ENCODE measurements around the gene TVP23A. TPM values are rescaled to one million over a fixed set of nuclear protein-coding genes. Genes with fewer than 3 reads are reported as not detected.

TVP23A gene
- total RNA-seq (2.6 and 3.2 TPM in 2 replicates), polyA plus RNA-seq (0.27 and 0.37 TPM in 2 replicates), polyA minus RNA-seq (0.43 TPM in 1 of 2 replicates, not detected in the other)
- total RNA-seq (2013), result 0.19 TPM

DNA sequence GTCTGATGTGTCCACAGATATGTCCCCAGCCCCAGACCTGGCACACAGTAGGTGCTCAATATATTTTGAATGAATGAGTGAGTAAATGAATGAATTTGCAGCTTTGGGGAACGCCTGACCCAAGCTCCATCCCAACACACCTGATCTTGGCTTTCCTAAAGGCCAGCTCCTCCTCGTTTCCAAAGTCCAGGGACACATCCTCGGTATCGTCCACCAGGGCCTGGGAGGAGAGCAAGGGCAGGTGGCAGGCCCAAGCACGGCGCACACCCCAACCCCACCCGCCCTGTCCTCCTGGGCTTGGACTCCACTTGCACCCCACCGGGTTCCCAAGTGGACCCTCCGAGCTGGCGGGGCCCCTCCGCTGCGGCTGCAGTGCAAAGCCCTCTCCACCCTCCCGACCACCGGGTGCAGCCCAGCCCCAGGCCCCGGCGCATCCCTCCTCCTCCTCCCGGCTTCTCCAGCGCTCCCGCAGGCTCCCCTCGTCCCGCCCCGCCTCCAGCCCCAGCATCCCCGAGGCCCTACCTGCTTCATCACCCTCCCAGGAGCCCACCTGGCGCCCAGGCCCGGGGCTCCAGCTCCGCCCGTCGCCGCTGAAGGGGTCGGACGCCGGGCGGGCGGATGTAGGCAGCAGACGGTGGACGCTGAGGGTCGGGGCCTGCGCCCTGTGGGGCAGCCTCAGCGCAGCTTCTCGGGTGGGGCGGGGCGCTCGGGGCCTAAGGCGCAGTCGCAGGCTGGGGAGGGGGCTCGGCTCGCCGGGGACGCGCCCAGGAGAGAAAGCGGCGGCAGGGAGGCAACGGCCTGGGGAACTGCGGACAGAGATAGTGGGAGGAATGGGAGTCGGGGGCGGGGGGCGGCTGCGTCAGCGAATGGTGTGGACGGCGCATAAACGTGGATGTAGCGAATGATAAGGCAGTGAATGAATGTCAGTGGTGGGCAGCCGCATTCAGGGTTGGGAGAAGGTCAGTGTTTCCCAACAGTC lies at the start of gene TVP23A:
Gene TVP23A (minus strand): TSS at position 832 of the 979 bp plus-strand sequence. CDS start 301 bp downstream, at position 531.
- Mint-ChIP-seq H3K9me3 (ENCODE audit: insufficient read depth) (no peaks in the 10 kb centered on the region), H3K4me3 (peak within 1 kb of the TSS; percentile 37), H3K27me3 (peaks cover 4% of the 10 kb centered on the region), H3K27ac (peak within 1 kb of the TSS; percentile 81), H3K4me1 (peaks cover 30% of the 10 kb centered on the region)
- no peak within 1 kb of the TSS for H3K27ac ChIP-seq (ENCODE audit: low read length in 2 of 2)
- peak within 1 kb of the TSS; percentile 62 for H2AFZ ChIP-seq (ENCODE audit: insufficient read depth, low read depth, low read length, poor library complexity, severe bottlenecking)
- H3K4me2 ChIP-seq (replicated peaks; ENCODE audit: low read depth, low read length, poor library complexity, severe bottlenecking), result peak within 1 kb of the TSS; percentile 58
- ChIA-PET POLR2A (interaction anchor here (0.7 kb wide), 1 partner anchor 530 kb away, joined by 4 read pairs; no protein-coding TSS in a partner anchor), CTCF (interaction anchor here (0.6 kb wide), 1 partner anchor 1485 kb away, joined by 3 read pairs; no protein-coding TSS in a partner anchor)
- peaks cover 0 to 2% of the 10 kb centered on the region in 2 experiments for H3K36me3 ChIP-seq (replicated peaks in 1 of 2; ENCODE audit: control extremely low read depth in 1 of 2, control insufficient read depth in 1 of 2, extremely low read depth in 1 of 2, insufficient read depth in 2 of 2, low read length in 1 of 2)
- no peak within 1 kb of the TSS for H3K9ac ChIP-seq (ENCODE audit: low read length)
- DNase-seq (no peak), ATAC-seq (ENCODE audit: low read depth) (no peak)
- intact Hi-C loops (cut with micrococcal nuclease), result no loop called here
- peaks cover 8 to 12% of the 10 kb centered on the region in 2 donors for H3K4me1 ChIP-seq (ENCODE audit: control insufficient read depth in 2 of 2, insufficient read depth in 2 of 2, low read length in 2 of 2)
- TF ChIP-seq CTCF (IDR thresholded peaks at IDR 0.05), result no peak
- TF ChIP-seq EZH2 (IDR thresholded peaks at IDR 0.05; ENCODE audit: borderline replicate concordance, insufficient read depth, low read depth, low read length, poor library complexity, severe bottlenecking), result no peak
- H3K27me3 ChIP-seq (replicated peaks in 1 of 4; ENCODE audit: control extremely low read depth in 1 of 4, control insufficient read depth in 3 of 4, insufficient read depth in 4 of 4, low read length in 3 of 4), result no peaks in the 10 kb centered on the region
- H4K20me1 ChIP-seq (ENCODE audit: control insufficient read depth, insufficient read depth, low read length, poor library complexity, severe bottlenecking), result no peaks in the 10 kb centered on the region
- H3K79me2 ChIP-seq (ENCODE audit: control insufficient read depth, insufficient read depth, low read length), result no peaks in the 10 kb centered on the region
- WGBS (ENCODE audit: insufficient coverage), result 49% methylated on average over 57 of the region's 64 CpGs
- H3K4me3 ChIP-seq (ENCODE audit: control extremely low read depth in 1 of 5, extremely low read depth in 1 of 5, insufficient read depth in 1 of 5, low read depth in 2 of 5, low read length in 4 of 5), result no peak within 1 kb of the TSS
- no peaks in the 10 kb centered on the region for H3K9me3 ChIP-seq (ENCODE audit: control extremely low read depth in 1 of 3, control insufficient read depth in 2 of 3, insufficient read depth in 1 of 3, low read length in 2 of 3)
